Liver (tissue), 3 donors: ENCODE measurements around the gene CSAD.

Experiments used
- ATF3 ChIP-seq: IDR thresholded peaks from 2 replicates; pipeline ENCODE4 v1.6.1; 2016; ENCODE audit warnings: antibody characterized with exemption
- CTCF ChIP-seq: fragments of 150-350 bp; IDR thresholded peaks from 2 replicates; pipeline ENCODE4 v1.5.1; 2017; ENCODE audit warnings: improper control_type of control experiment, low read depth, low read length; ENCODE audit not compliant: missing input control
- EGR1 ChIP-seq, 2 donors: IDR thresholded peaks; 2 replicates each; pipeline ENCODE4 v1.6.1; 2016 to 2018; ENCODE audit warnings: antibody characterized with exemption in 2 of 2, low read depth in 2 of 2
- FOXA1 ChIP-seq: IDR thresholded peaks from 2 replicates; pipeline ENCODE4 v1.6.1; 2016; ENCODE audit warnings: antibody characterized with exemption
- GABPA ChIP-seq, 2 donors: IDR thresholded peaks in 1 of 2; conservative IDR thresholded peaks in 1 of 2; 2 replicates each; pipeline ENCODE4 v1.6.1; 2016; ENCODE audit warnings: antibody characterized with exemption in 2 of 2, mild to moderate bottlenecking in 1 of 2, moderate library complexity in 1 of 2
- HNF4A ChIP-seq, 2 donors: conservative IDR thresholded peaks; 2 replicates each; pipeline ENCODE4 v1.6.1; 2016; ENCODE audit warnings: antibody characterized with exemption in 2 of 2, mild to moderate bottlenecking in 2 of 2
- JUND ChIP-seq, 2 donors: IDR thresholded peaks; 2 replicates each; pipeline ENCODE4 v1.6.1; 2016; ENCODE audit warnings: antibody characterized with exemption in 2 of 2
- MAX ChIP-seq: IDR thresholded peaks from 2 replicates; pipeline ENCODE4 v1.6.1; 2016; ENCODE audit warnings: antibody characterized with exemption
- RAD21 ChIP-seq, 2 donors: IDR thresholded peaks; 2 replicates each; pipeline ENCODE4 v1.6.1; 2016; ENCODE audit warnings: antibody characterized with exemption in 2 of 2, mild to moderate bottlenecking in 2 of 2
- TAF1 ChIP-seq: conservative IDR thresholded peaks from 2 replicates; pipeline ENCODE4 v1.6.1; 2016; ENCODE audit warnings: antibody characterized with exemption, mild to moderate bottlenecking
- YY1 ChIP-seq: IDR thresholded peaks from 2 replicates; pipeline ENCODE4 v1.6.1; 2016; ENCODE audit warnings: antibody characterized with exemption, mild to moderate bottlenecking
- TF ChIP-seq, protein P1 (sequence below): IDR thresholded peaks from 2 replicates; pipeline ENCODE4 v1.6.1; 2016; ENCODE audit warnings: antibody characterized with exemption
- donor health status: healthy.
- donor health status: healthy.

DNA sequence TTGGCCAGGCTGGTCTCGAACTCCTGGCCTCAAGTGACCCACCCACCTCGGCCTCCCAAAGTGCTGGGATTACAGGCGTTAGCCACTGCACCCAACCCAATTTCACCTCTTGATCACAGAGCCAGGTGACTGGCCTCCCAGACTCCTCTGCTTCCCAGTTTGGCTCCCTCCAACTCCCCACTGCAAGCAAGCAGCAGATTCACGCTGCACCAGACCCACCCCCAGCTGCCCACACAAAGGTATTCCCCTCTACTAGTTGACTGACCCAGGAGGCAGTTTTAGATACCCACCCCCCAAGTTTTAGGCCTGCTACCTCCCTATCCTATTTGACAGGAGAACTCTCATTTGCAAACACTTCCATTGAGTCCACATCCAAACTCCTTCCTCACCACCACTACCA is 46.1 kb upstream of the CSAD start:
- no peak for TF ChIP-seq CTCF
- TF ChIP-seq TAF1, result no peak
- no peak for TF ChIP-seq MAX
- no peak for TF ChIP-seq EGR1 (IDR thresholded peaks at IDR 0.05; ENCODE audit: low read depth in 2 of 2)
- TF ChIP-seq, protein P1, sequence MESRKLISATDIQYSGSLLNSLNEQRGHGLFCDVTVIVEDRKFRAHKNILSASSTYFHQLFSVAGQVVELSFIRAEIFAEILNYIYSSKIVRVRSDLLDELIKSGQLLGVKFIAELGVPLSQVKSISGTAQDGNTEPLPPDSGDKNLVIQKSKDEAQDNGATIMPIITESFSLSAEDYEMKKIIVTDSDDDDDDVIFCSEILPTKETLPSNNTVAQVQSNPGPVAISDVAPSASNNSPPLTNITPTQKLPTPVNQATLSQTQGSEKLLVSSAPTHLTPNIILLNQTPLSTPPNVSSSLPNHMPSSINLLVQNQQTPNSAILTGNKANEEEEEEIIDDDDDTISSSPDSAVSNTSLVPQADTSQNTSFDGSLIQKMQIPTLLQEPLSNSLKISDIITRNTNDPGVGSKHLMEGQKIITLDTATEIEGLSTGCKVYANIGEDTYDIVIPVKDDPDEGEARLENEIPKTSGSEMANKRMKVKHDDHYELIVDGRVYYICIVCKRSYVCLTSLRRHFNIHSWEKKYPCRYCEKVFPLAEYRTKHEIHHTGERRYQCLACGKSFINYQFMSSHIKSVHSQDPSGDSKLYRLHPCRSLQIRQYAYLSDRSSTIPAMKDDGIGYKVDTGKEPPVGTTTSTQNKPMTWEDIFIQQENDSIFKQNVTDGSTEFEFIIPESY, result no peak
- no peak for TF ChIP-seq HNF4A (conservative IDR thresholded peaks at IDR 0.05)
- TF ChIP-seq GABPA (IDR thresholded peaks at IDR 0.05 in 1 of 2, conservative IDR thresholded peaks at IDR 0.05 in 1 of 2), result no peak
- TF ChIP-seq FOXA1, result no peak
- no peak for TF ChIP-seq YY1
- TF ChIP-seq ATF3, result no peak
- TF ChIP-seq JUND (IDR thresholded peaks at IDR 0.05), result no peak
- TF ChIP-seq RAD21 (IDR thresholded peaks at IDR 0.05), result no peak
